ENCODE measurements around the gene GNG13. TPM values are rescaled to one million over a fixed set of nuclear protein-coding genes. Genes with fewer than 3 reads are reported as not detected.

Gene GNG13
- total and polyA plus RNA-seq, 2 of the 4 experiments (the other 2 are of a cell fraction): not detected

- ChIA-PET CTCF (no interaction called here), POLR2A (ENCODE audit: unreplicated experiment) (no interaction called here)
- 84% methylated on average over 32 of the region's 43 CpGs; no CpG with 5 or more reads in 1 of the 2 experiments for WGBS, 2 experiments (ENCODE audit: extremely low coverage in 2 of 2, insufficient read length in 1 of 2)
- H3K4me2 ChIP-seq (ENCODE audit: low read depth, low read length): no peak overlapping the region
- no peak overlapping the region for H2BK120ac ChIP-seq (ENCODE audit: low read depth, low read length)
- H3K36me3 ChIP-seq (ENCODE audit: control insufficient read depth, insufficient read depth, low read length): no peaks in the 10 kb centered on the region
- BruUV-seq (replicated peaks): no TSS peak
- no peak overlapping the region for H3K23ac ChIP-seq (ENCODE audit: low read depth, low read length)
- no peaks in the 10 kb centered on the region for H4K20me1 ChIP-seq (ENCODE audit: insufficient read depth, low read length)
- peaks cover 6% of the 10 kb centered on the region for H3K9me3 ChIP-seq (ENCODE audit: control insufficient read depth, insufficient read depth, low read length)
- no peak overlapping the region for H4K5ac ChIP-seq (ENCODE audit: low read depth, low read length)
- H3K27me3 ChIP-seq (ENCODE audit: control insufficient read depth, insufficient read depth, low read length): peaks cover 10% of the 10 kb centered on the region
- DNase-seq (no peak), ATAC-seq (ENCODE audit: low read depth) (no peak)
- in situ Hi-C loops (cut with MboI; ENCODE audit: low sequenced_read_pairs) (no loop called here), intact Hi-C loops (cut with micrococcal nuclease) (no loop called here), dilution Hi-C loops (cut with HindIII; ENCODE audit: low sequenced_read_pairs, unreplicated experiment) (no loop called here)
- TF ChIP-seq FOS (IDR thresholded peaks at IDR 0.05; ENCODE audit: low read depth, low read length) (no peak), RAD21 (IDR thresholded peaks at IDR 0.05; ENCODE audit: low read length) (no peak), SMC3 (IDR thresholded peaks at IDR 0.05; ENCODE audit: low read depth, low read length) (no peak), RCOR1 (IDR thresholded peaks at IDR 0.05; ENCODE audit: insufficient replicate concordance, low read length) (no peak), CTCF (conservative IDR thresholded peaks at IDR 0.05; ENCODE audit: low read depth, low read length) (no peak), USF2 (IDR thresholded peaks at IDR 0.05; ENCODE audit: low read depth, low read length) (no peak), MAFK (IDR thresholded peaks at IDR 0.05; ENCODE audit: low read depth, low read length) (no peak), MXI1 (IDR thresholded peaks at IDR 0.05; ENCODE audit: borderline replicate concordance, low read depth, low read length) (no peak), MAZ (IDR thresholded peaks at IDR 0.05; ENCODE audit: borderline replicate concordance, low read depth, low read length) (no peak), CEBPB (IDR thresholded peaks at IDR 0.05; ENCODE audit: low read depth, low read length) (no peak), CHD1 (IDR thresholded peaks at IDR 0.05; ENCODE audit: low read depth, low read length) (no peak), POLR2A (IDR thresholded peaks at IDR 0.05; ENCODE audit: low read depth, low read length) (no peak), RFX5 (IDR thresholded peaks at IDR 0.05; ENCODE audit: low read depth, low read length) (no peak)
- no peak overlapping the region for H3K27ac ChIP-seq (ENCODE audit: insufficient read depth, low read length)
- H2AK5ac ChIP-seq (ENCODE audit: low read depth, low read length): no peak overlapping the region
- H4K8ac ChIP-seq (ENCODE audit: low read depth in 2 of 2, low read length in 2 of 2): no peak overlapping the region
- H3K4me1 ChIP-seq (ENCODE audit: control insufficient read depth, insufficient read depth, low read length): peaks cover 2% of the 10 kb centered on the region; the same call in 1 of the 2 replicates
- no peak overlapping the region for H3K9ac ChIP-seq (ENCODE audit: low read depth, low read length)
- H2BK20ac ChIP-seq (ENCODE audit: low read depth, low read length): no peak overlapping the region
- H4K91ac ChIP-seq (ENCODE audit: insufficient read depth, low read depth, low read length): no peak overlapping the region
- H2AK9ac ChIP-seq (replicated peaks; ENCODE audit: low read depth, low read length, poor library complexity): no peak overlapping the region
- H3K4me3 ChIP-seq (ENCODE audit: insufficient read depth, low read depth, low read length): no peak overlapping the region
- H2AFZ ChIP-seq (replicated peaks; ENCODE audit: low read length, poor library complexity): no peak overlapping the region
- no peaks in the 10 kb centered on the region for H3K9me1 ChIP-seq (ENCODE audit: insufficient read depth, low read length)
- H3K4ac ChIP-seq (ENCODE audit: low read depth, low read length): no peak overlapping the region
- no peak overlapping the region for H2BK5ac ChIP-seq (ENCODE audit: low read depth, low read length, poor library complexity, severe bottlenecking)
- no peak overlapping the region for H3K56ac ChIP-seq (ENCODE audit: extremely low read depth, insufficient read depth, low read length)
- H3K79me1 ChIP-seq (ENCODE audit: low read depth in 1 of 2, low read length in 2 of 2): no peaks in the 10 kb centered on the region
- no peak overlapping the region for H3K18ac ChIP-seq (ENCODE audit: low read depth, low read length)
- H2BK15ac ChIP-seq (ENCODE audit: low read depth, low read length): no peak overlapping the region
- H3K14ac ChIP-seq (replicated peaks; ENCODE audit: low read depth, low read length): no peak overlapping the region
These were observed 29.8 kb upstream of the GNG13 start for GRCh38 chr16:830107-830870.

Measured in IMR-90 (cell line).